GM21423 (cell line): ENCODE measurements around the gene NDP.

Source experiments
- ATAC-seq: cut with Tn5 transposase; IDR thresholded peaks from one replicate; pipeline ENCODE4 v1.9.1; 2021; ENCODE audit warnings: mild to moderate bottlenecking, moderate library complexity; ENCODE audit not compliant: unreplicated experiment

NDP gene, protein sequence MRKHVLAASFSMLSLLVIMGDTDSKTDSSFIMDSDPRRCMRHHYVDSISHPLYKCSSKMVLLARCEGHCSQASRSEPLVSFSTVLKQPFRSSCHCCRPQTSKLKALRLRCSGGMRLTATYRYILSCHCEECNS

DNA sequence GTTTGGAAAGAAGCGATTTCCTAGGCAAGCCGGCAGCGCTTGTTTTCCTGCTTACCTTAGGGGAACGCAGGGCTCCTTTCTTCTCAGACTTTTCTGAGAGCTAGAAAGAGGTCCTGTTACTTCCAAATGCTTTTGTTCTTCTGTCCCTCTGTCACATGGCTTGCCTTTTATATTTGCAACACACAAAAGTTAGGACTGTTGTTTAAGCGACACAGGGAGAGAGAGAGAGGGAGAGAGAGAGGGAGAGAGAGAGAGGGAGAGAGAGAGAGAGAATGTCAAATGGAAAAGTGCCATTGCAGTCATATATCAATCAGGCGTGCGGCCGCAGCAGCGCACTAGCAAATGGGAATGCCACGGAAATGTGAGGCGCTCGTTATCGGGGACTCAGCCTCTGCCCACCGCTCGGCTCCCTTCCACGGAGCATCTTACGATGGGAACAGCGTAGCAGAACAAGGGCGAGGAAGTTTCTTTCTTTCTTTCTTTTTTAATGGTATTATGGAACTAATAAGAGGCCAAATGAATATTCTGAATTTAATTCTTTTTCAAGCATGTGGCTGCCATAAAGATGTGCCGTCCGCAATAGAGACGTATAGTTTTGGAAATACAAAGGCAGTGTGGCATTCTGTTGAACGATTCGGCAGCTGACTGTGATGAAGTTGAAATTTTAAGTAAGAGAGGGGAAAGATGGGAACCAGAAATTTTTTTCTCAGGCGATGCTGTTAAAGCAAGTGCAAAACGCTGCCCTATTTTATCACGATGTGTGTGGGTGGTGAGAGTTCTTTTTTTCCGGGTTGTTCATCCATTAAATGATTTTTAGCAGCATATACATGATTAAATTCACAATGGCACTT, at the start of gene NDP:
NDP (minus strand) TSS at position 142 of the 851 bp plus-strand sequence. CDS start 14,745 bp downstream, outside the sequence.
- no peak for ATAC-seq

DNA sequence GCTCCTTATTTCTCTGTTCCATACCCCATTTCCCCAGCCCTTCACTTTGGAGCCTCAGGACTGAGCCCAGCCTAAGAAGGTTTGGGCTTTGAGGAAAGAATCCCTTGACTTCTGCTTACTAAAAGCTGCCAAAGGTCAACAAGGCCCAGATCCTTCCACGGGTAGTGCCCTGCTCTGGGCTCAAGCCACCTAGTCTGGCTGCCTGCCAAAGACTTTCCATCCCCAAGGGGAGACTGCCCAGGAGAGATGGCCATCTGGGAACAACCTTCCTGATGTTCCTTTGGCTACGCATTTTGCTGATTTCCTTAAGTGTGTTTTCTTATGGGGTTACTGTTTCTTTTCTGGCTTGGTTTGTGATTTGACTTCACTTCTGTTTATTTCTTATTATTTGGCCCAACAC, 49.8 kb upstream of the NDP start:
- no peak for ATAC-seq

DNA sequence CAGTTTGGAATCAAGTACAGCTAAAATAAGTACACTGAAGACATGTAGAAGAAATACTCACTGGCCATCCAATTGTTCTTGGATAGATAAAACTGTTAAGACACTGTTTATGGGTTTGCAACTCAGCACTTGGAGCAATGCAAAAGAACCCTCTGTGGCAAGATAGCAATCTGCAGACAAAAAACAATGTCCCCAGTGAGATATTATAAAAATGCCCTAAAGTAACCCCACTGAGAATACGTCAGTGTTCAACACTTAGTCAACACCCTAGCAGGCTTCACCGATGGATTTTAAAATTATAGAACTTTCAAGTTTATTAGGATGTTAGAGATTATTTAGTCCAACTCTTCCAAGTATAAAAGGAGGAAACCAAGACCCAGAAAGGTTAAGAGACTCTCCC, 47.5 kb upstream of the NDP start:
- no peak for ATAC-seq

DNA sequence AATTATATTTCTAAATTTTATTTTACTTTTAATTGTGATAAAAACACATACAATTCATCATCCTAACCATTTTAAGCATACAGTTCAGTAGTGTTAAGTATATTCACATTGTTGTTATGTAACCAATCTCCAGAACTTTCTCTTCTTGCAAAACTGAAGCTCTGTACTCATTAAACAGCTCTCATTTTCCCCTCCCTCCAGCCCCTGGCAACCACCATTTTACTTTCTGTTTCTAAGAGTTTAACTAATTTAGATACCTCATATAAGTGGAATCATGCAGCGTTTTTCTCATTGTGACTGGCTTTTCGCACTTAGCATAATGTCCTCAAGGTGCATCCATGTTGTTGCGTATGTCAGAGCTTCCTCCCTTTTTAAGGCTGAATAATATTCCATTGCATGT, 46.7 kb upstream of the NDP start:
- ATAC-seq = no peak

DNA sequence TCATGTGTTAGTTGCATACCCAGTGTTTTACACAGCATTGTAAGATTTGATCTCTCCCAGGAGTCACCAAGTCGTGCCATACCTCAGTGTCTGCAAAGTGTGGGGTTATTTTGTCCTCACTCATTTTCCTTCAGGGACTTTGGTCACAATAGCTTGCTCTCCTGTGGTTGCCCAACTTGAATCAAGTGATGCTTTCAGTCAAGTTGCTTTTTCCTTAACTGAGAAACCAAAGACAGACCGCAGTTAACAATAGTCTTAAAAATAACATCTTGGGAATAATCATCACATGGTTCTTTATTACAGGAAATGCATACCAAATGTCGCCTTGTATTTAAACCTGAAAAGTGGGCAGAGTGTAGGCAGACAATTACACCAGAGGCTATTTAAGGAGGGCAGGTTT, 44.5 kb upstream of the NDP start:
- ATAC-seq = no peak

DNA sequence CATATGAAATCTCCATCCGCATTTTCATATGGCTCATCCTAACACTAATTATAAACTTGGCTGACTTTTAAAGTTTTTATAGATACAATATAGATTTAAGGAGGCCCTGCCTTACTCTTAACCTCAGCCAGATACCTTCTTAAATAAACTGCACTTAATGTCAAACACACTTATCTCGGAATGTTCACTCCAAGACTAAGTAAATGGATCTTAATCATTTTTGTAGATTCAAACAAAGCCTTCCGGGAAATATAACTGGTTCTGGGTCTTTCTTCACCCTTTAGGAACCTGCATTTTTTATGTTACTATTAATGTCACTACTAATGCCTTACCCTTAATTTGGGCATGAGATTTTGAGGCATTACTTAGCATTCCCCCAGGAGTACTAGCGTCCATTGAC, 43.7 kb upstream of the NDP start:
- no peak for ATAC-seq

DNA sequence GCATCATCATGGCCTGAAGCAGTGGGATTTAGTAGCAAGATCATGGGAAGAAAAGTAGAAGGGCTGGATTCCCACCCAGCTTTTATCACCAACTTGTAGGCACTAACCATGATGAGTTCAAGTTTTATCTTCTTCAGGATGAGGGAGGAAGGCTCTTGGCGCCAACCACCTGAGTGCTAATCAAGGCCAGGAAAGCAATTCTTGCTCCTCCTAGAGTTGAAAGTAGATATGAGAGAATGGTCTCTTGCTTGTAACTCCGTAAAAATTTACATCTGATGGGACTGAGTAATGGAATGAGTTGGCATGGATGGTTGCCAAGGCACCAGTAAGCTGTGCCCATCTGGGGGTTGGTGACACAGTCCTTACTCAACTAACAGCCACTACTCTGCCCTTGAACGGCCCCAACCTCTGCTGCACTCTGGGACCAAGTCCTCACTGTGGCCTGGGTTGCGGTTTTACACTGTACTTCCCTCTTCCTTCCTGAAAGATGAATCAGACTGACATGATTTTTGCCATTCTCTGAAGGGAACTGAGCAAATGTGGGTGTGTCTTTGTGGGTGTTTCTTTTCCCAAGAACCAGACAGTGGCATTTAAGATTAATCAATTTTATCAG, 39.4 kb upstream of the NDP start:
- ATAC-seq = no peak

DNA sequence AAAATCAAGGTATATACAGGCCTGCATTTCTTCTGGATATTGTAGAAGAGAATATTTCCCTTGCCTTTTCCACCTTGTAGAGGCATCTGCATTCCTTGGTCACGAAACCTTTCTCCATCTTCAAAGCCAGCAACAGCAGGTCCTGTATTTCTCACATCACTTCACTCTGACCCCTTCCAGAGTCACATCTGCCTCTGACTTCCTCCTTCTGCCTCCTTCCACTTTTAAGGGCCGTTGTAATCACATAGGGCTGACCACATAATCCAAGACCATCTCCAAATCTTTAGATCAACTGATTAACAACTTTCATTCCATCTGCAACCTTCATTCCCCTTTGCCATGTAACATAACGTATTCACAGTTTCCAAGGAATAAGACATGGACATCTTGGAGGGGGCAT, 38.3 kb upstream of the NDP start:
- no peak for ATAC-seq

DNA sequence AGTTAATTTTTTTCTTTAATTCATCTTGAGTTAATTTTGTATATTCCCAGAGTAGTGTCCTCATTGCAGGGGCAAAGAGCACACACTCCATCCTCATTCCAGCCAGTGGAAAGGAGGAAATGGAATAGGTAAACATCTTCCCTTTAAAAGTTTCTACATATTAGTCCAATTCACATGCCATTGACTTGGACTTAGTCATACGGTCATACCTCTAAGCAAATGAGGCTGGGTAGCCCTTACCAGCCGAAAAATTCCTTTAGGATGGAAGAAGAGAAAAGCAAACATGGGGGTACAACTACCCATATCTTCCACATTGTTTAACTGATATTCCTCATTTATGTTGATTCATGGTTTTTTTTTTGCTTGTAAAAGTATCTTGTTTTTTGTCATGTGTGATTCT, 37.4 kb upstream of the NDP start:
- ATAC-seq = no peak

DNA sequence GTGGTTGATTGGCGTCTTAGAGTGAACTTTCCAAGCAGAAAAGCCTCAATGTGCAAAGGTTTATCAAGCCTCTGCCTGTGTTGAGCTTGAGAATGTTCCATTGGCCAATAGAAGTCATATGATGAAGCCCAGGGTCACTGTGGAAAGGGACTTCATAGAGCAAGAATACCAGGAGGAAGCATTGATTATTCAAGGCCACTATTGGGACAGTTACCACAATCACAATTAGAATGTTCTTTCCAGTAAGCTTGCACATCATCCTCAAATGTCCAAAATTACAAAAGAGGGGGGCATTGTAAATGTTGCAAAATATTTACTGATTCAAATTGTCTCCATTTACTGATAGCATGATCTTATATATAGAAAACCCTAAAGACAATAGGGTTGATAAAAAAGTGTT, 32.9 kb upstream of the NDP start:
- ATAC-seq = no peak

DNA sequence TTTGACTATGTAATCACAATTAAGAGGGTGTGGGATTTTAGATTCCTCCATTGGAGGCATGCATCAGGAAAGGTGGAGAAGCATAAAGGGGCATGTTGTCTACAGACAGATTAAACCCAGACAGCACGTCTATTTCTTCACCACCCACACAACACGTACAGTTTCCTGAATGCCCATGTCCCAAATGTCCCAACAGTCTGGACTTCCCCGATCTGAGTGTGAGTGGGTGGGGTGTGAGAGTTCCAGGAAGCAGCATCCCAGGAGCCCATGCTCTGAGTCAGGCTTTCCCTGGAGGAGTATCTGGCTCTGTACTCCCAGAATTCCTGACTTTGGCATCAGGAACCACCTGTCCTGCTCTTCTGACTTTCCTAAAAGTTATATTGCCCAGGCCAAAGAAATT, 30.8 kb upstream of the NDP start:
- no peak for ATAC-seq

DNA sequence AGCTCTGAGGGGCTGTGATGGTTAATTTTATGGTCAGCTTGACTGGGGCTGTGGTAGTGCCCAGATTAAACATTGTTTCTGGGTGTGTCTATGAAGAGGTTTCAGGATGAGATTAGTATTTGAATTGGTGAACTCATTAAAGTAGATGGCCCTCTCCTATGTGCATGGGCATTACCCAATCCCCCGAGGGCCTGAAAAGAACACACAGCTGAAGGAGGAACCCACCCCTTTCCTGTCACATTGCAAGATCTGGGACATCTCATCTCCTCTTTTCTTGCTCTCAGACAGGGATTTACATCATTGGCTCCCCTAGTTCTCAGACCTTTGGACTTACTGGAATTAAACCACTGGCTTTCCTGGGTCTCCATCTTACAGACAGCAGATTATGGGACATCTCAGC, 29.4 kb upstream of the NDP start:
- ATAC-seq = no peak

DNA sequence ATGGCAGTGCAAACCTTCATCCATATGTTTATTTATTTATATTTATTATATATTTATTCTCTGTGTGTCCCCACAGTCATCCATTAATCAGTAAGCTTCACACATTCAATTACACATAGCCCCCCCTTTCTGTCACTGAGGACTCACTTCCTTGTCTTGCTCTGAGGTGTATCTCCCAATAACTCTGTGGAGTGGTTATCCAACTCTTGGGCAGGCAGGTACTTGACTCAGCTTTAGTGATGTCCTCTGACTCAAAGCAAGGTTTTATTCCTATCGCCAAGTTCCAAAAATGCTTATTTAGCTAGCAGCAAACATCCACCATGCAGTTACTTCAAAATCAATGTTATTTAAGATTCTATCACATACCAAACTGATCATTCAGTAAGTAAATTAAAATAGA, 25.2 kb upstream of the NDP start:
- no peak for ATAC-seq

DNA sequence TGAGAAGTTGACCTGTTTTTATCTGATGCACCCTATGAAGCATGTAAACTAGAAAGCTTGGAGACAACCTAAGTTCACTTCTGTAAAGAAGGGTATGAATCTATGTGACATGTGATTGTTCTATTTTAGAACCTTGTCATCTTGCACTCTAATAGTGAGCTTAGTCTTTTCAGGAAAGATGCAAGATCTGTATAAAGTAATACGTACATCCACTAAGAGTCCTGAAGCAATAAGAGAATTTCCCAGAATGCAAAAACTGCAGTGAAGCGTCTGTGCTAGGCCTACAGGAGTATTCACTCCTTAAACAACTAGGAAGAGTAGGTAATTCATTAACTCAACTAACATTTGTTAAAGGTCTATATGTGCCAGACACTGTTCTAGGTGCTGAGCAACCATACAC, 23.3 kb upstream of the NDP start:
- no peak for ATAC-seq

DNA sequence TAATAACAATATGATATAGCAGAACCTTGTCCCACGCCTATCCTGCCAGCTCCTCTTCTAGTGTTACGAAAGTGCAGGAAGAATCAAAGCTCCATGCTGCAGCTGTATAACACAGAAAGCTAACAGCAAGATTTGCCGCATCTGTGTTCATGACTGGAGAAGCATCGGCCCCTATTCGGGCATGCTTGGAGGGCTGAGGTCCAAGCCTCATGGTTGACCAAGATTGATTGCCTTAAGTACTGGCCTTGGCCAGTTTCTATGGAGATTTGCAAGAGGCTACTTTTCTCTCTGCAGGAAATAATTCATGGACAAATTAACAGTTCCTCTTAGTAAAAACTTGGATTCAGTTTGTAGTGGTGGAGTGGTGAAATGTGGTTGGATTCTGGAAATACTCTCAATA, 12.9 kb upstream of the NDP start:
- ATAC-seq = no peak

DNA sequence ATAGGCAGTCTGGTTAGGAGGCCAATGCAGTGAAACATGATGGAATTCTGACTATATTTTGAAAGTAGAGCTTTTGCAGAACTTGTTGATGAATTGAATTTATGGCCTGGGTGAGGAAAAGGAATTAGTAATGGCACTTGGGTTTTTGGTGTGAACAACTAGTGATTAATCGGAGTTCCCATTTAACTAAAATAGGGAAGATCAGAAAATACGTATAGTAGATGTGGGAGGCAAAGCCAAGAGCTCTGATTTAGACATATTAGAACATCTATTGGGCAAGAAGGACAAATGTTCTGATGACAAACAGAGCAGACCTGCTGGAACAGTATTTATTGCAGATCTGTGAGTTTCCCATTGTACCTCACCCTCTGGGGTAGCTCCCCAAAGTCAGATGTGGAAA, 12.3 kb upstream of the NDP start:
- ATAC-seq = no peak

DNA sequence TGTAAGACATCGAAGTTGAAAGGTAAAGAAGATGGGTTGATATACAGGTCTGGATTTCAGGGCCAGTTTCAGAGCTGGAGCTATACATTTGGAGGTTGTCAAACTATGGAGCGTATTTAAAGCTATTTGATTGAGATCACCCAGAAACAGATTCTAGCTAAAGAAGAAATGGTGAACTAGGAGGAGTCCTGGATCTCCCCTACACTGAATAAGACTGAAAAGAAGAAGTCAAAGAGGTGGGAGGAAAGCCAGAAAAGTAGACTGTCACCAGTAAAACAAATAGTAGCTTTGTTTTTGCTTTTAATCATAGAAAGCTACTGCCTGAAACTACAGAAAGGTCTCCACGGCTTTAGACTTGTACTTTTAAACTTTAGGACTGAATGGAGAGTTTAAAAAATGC, 5.0 kb upstream of the NDP start:
- no peak for ATAC-seq

DNA sequence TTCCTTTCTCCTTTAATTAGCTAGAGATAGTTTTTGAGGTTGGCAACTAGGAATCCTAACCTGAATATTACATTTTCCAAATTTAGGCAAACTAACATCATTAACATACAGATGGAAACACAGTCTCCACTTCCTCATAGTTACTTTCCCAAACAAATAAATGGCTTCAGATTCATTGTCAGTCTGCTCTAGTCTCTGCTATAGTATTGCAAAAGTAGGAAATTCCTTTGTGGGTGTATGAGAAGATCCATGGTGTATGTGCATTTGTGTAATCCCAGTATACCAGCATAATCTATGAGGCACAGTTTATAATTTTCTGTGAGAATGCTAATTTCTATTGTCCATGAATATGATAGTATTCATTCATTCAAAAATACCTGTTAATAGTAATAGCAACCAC, 3.0 kb upstream of the NDP start:
- no peak for ATAC-seq

DNA sequence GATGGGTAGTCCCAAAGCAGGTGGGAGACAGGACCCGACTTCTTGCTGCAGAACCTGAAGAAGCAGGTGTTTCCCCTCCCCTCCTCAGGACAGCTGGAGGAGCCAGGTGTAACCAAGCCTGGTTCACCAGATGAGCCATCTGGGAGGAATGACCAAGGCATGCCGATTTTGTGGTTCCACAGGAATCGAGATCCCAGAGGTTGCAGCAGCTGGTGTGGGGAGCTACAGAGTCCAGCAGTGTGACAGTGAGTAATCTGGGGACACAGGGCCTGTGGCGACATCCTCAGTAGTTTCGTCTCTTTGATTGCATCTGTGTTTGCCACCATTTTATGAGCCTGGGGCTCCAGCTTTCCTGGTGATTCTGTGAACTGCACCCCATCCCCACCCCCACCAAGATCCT, 2.6 kb upstream of the NDP start:
- ATAC-seq = no peak

DNA sequence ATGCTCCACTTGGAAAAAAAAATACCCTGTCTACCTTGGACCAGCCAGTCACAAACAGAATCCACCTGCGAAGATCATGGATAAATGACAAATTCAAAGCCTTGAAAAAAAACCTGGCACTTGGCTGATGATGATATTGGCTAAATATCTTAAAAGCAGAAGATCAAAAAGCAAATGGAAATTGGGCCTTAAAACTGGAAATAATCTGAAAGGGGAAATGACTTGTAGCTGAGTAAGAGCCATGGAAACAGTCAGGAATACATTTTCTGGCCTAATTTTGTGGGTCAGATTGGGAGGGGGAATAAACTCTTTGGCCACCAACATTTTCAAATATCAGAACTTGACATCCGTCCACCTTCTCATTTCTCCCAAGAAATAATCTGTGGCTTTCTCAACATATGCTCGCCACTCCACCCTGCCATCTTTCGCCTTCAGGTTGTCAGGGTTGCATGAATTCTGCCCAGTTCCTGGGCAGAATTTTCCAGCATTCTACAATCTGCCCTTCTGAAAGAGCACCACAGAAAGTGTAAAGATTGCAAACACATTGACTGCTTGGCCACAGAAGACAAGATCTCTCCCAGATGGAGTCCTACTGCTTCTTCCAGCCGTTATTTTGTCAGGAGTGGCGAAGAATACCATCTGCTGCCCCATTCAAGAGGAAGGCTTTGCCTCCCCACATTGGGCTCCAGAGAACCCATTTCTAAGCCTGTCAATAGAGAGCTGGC, 1.7 kb upstream of the NDP start:
- no peak for ATAC-seq

DNA sequence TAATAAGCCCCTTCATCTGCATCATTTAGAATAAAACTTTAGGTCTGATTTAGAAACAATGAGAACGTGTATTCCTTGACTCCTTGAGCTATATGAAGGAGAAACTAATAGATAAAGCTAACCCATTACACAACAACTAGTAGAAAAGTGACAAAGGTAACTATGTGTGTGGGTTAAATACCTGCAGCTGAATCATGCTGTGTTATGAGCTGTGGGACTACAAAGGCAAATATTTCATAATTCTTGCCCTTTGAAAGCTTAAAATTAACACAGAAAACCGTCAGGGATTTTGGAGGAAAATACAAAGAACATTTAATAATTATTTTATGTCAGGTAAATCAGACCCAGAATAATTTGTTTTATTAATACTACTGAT, 898 bp upstream of the NDP start:
- ATAC-seq = no peak
